HG02943 (cell line): ENCODE data around the gene APOC3.

Experiments used
- ATAC-seq: cut with Tn5 transposase; IDR thresholded peaks from one replicate; pipeline ENCODE4 v1.9.1; 2021; ENCODE audit warnings: mild to moderate bottlenecking, low read depth, moderate library complexity; ENCODE audit not compliant: unreplicated experiment

The APOC3 gene

GRCh38 chr11:116843661-116844060, 14.0 kb downstream of the APOC3 start:
- ATAC-seq: no peak

- no peak for ATAC-seq
Measured at GRCh38 chr11:116844722-116845121, 15.0 kb downstream of the APOC3 start.

- ATAC-seq: no peak
Measured at GRCh38 chr11:116847612-116848011, 17.9 kb downstream of the APOC3 start.

GRCh38 chr11:116849060-116849459, 19.4 kb downstream of the APOC3 start:
- ATAC-seq: no peak

GRCh38 chr11:116849486-116849885, 19.8 kb downstream of the APOC3 start:
- ATAC-seq: no peak

GRCh38 chr11:116851626-116852025, 21.9 kb downstream of the APOC3 start:
- ATAC-seq: no peak

- no peak for ATAC-seq
Measured at GRCh38 chr11:116852261-116853031, 22.7 kb downstream of the APOC3 start.

- ATAC-seq: peak; percentile 92
Measured at GRCh38 chr11:116853461-116854073, 23.9 kb downstream of the APOC3 start.

- no peak for ATAC-seq
Measured at GRCh38 chr11:116855413-116855812, 25.7 kb downstream of the APOC3 start.

- ATAC-seq: no peak
Measured at GRCh38 chr11:116856423-116856822, 26.7 kb downstream of the APOC3 start.

GRCh38 chr11:116857316-116857715, 27.6 kb downstream of the APOC3 start:
- ATAC-seq: no peak

- ATAC-seq: no peak
Measured at GRCh38 chr11:116857936-116858335, 28.2 kb downstream of the APOC3 start.

GRCh38 chr11:116859175-116859574, 29.5 kb downstream of the APOC3 start:
- ATAC-seq: no peak

GRCh38 chr11:116860303-116860702, 30.6 kb downstream of the APOC3 start:
- ATAC-seq: no peak

- ATAC-seq: no peak
Measured at GRCh38 chr11:116861539-116861938, 31.8 kb downstream of the APOC3 start.

- ATAC-seq: no peak
Measured at GRCh38 chr11:116862185-116862584, 32.5 kb downstream of the APOC3 start.

GRCh38 chr11:116862951-116863350, 33.2 kb downstream of the APOC3 start:
- ATAC-seq: no peak

GRCh38 chr11:116864531-116864930, 34.8 kb downstream of the APOC3 start:
- no peak for ATAC-seq

- no peak for ATAC-seq
Measured at GRCh38 chr11:116865696-116866095, 36.0 kb downstream of the APOC3 start.

GRCh38 chr11:116866804-116867455, 37.2 kb downstream of the APOC3 start:
- ATAC-seq: no peak

GRCh38 chr11:116867619-116868018, 37.9 kb downstream of the APOC3 start:
- ATAC-seq: no peak

GRCh38 chr11:116868066-116868465, 38.4 kb downstream of the APOC3 start:
- no peak for ATAC-seq
